Activated T-helper 2 cell treated with anti-CD3 and anti-CD28 coated beads, Interferon-gamma antibody, Interleukin-2, Interleukin-4, amounts not matched to agents 10 μg/mL and 5 μg/mL and 100 μg/mL, durations not matched to agents 14 hours and 24 hours and 36 hours (primary cell): Measurements from ENCODE around the gene ZNF689. TPM values are rescaled to one million over a fixed set of nuclear protein-coding genes. Genes with fewer than 3 reads are reported as not detected.
"Not testable (repeated sequence)": the region's sequence is repeated elsewhere in the genome, so short reads cannot be mapped to it uniquely, and the experiment has no call there.

ENCODE experiments used
- DNase-seq: peaks from one replicate; pipeline ENCODE4 v3.0.0; 2021; ENCODE audit warnings: low spot score
- H3K27ac Mint-ChIP-seq: one replicate; pipeline ENCODE4 v1.8.0; 2021; ENCODE audit warnings: mixed read lengths
- H3K27me3 Mint-ChIP-seq: one replicate; pipeline ENCODE4 v1.8.0; 2021; ENCODE audit warnings: low read depth, mixed read lengths
- H3K36me3 Mint-ChIP-seq: one replicate; pipeline ENCODE4 v1.8.0; 2021; ENCODE audit warnings: low read depth, mixed read lengths
- H3K4me1 Mint-ChIP-seq: one replicate; pipeline ENCODE4 v1.8.0; 2021; ENCODE audit warnings: low read depth, mixed read lengths
- H3K4me3 Mint-ChIP-seq: one replicate; pipeline ENCODE4 v1.8.0; 2021; ENCODE audit warnings: low read depth, mild to moderate bottlenecking, moderate library complexity, mixed read lengths
- H3K9me3 Mint-ChIP-seq: one replicate; pipeline ENCODE4 v1.8.0; 2021; ENCODE audit warnings: mixed read lengths
- intact Hi-C: fragments of 100-400 bp; cut with micrococcal nuclease; formaldehyde crosslinking; loops from one replicate; pipeline ENCODE4 v1.15.1; 2023
- total RNA-seq: library from RNA; stranded (reverse); gene quantifications from 2 replicates; pipeline ENCODE4 v1.2.3, GENCODE V29; 2022

Gene ZNF689
- total RNA-seq, 1 donor from 2014 or later = 11.4 TPM

DNA sequence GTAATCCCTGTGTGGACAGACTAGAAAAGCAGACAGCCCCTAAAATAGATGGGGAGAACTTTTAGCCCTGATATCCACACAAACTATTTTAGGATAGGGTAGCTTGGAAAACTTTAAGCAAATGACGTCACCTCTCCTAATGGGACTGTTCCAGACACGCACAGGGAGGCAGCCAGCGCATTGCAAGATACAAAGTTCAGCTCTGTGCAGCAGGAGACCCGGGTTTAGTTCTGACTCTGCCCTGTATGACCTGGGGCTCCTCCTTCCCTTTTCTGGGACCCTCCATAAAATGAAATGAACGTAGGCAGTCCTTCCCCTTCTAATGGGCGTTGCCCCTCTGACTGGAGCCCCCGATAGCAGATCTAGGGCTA lies 6.3 kb downstream of the ZNF689 start:
- H3K4me3 Mint-ChIP-seq = no peak overlapping the region
- peaks cover 6% of the 10 kb centered on the region for H3K9me3 Mint-ChIP-seq
- H3K27me3 Mint-ChIP-seq = no peaks in the 10 kb centered on the region
- no peak overlapping the region for H3K27ac Mint-ChIP-seq
- DNase-seq = no peak
- peaks cover 12% of the 10 kb centered on the region for H3K4me1 Mint-ChIP-seq
- intact Hi-C loops = no loop called here
- H3K36me3 Mint-ChIP-seq = peaks cover 65% of the 10 kb centered on the region

- no peak for DNase-seq
- H3K27me3 Mint-ChIP-seq = no peaks in the 10 kb centered on the region
- H3K36me3 Mint-ChIP-seq = peaks cover 59% of the 10 kb centered on the region
- intact Hi-C loops = no loop called here
- H3K9me3 Mint-ChIP-seq = peaks cover 6% of the 10 kb centered on the region
- H3K27ac Mint-ChIP-seq = no peak overlapping the region
- peaks cover 9% of the 10 kb centered on the region for H3K4me1 Mint-ChIP-seq
- H3K4me3 Mint-ChIP-seq = no peak overlapping the region
Measured at GRCh38 chr16:30602616-30603277, 7.4 kb downstream of the ZNF689 start.

GRCh38 chr16:30601966-30602365 lies 8.2 kb downstream of the ZNF689 start:
- Mint-ChIP-seq H3K27ac (peak overlapping the region; percentile 4), H3K4me3 (no peak overlapping the region), H3K9me3 (peaks cover 6% of the 10 kb centered on the region), H3K27me3 (no peaks in the 10 kb centered on the region), H3K4me1 (peaks cover 7% of the 10 kb centered on the region), H3K36me3 (peaks cover 53% of the 10 kb centered on the region)
- DNase-seq = no peak
- intact Hi-C loops = no loop called here

DNA sequence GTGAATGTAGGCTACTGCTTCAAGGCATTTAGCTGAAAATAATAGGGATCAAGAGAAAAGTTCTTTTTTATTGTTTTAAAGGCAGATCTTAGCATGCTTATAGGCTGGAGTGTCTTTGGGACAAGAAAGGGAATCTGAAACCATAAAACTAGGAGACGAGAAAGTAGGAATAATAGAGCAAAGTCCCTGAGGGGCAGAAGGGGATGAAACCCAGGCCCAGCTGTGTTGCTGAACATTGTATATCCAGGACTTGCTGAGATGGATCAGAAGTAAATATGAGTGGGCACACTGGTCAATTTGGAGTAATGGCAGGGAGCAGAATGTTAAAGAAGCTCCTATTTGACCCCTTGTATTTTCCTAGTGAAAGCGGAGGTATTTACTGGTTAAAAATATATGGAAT lies 9.3 kb downstream of the ZNF689 start:
- no peak for DNase-seq
- Mint-ChIP-seq H3K4me1 (peaks cover 6% of the 10 kb centered on the region), H3K36me3 (peaks cover 43% of the 10 kb centered on the region), H3K27me3 (no peaks in the 10 kb centered on the region), H3K4me3 (no peak overlapping the region), H3K27ac (no peak overlapping the region), H3K9me3 (peaks cover 6% of the 10 kb centered on the region)
- intact Hi-C loops = no loop called here

DNA sequence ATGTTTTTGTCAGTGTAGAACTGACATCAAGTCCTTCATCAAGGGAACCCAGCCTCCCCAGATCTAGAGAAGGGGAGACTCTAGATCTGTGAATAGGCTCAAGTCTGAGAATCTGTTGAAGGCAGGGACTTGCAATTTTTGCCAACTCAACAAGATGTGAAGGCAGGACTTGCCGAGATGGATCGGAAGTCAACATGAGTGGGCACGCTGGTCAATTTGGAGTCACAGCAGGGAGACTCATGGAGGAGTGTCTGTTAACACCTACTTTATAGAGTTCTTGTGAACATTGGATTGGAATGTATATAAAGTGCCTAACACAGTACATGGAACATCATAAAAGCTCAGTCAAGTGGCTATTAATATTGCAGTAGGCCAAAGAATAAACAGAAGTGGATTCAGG lies 10.0 kb downstream of the ZNF689 start:
- DNase-seq = no peak
- no peaks in the 10 kb centered on the region for H3K27me3 Mint-ChIP-seq
- H3K9me3 Mint-ChIP-seq = peaks cover 6% of the 10 kb centered on the region
- intact Hi-C loops = no loop called here
- H3K4me3 Mint-ChIP-seq = no peak overlapping the region
- peaks cover 39% of the 10 kb centered on the region for H3K36me3 Mint-ChIP-seq
- H3K27ac Mint-ChIP-seq = no peak overlapping the region
- peaks cover 6% of the 10 kb centered on the region for H3K4me1 Mint-ChIP-seq

- no peak for DNase-seq
- intact Hi-C loops = no loop called here
- Mint-ChIP-seq H3K9me3 (no peaks in the 10 kb centered on the region), H3K27ac (no peak overlapping the region), H3K4me3 (no peak overlapping the region), H3K36me3 (peaks cover 15% of the 10 kb centered on the region), H3K27me3 (no peaks in the 10 kb centered on the region), H3K4me1 (peaks cover 2% of the 10 kb centered on the region)
Measured at GRCh38 chr16:30592871-30593270, 17.3 kb downstream of the ZNF689 start.

GRCh38 chr16:30590869-30591268 lies 19.3 kb downstream of the ZNF689 start:
- peaks cover 23% of the 10 kb centered on the region for H3K36me3 Mint-ChIP-seq
- H3K9me3 Mint-ChIP-seq, H3K27me3 Mint-ChIP-seq, DNase-seq, intact Hi-C loops, H3K27ac Mint-ChIP-seq, H3K4me3 Mint-ChIP-seq: not testable (repeated sequence)
- peaks cover 10% of the 10 kb centered on the region for H3K4me1 Mint-ChIP-seq

- DNase-seq, intact Hi-C loops, H3K4me3 Mint-ChIP-seq, H3K27me3 Mint-ChIP-seq, H3K27ac Mint-ChIP-seq, H3K9me3 Mint-ChIP-seq: not testable (repeated sequence)
- Mint-ChIP-seq H3K36me3 (peaks cover 25% of the 10 kb centered on the region), H3K4me1 (peaks cover 12% of the 10 kb centered on the region)
Measured at GRCh38 chr16:30589582-30589981, 20.6 kb downstream of the ZNF689 start.

GRCh38 chr16:30588651-30589050 lies 21.5 kb downstream of the ZNF689 start:
- DNase-seq = no peak
- H3K9me3 Mint-ChIP-seq = no peaks in the 10 kb centered on the region
- H3K36me3 Mint-ChIP-seq = peaks cover 30% of the 10 kb centered on the region
- no peak overlapping the region for H3K4me3 Mint-ChIP-seq
- H3K27ac Mint-ChIP-seq = no peak overlapping the region
- intact Hi-C loops = no loop called here
- H3K27me3 Mint-ChIP-seq = no peaks in the 10 kb centered on the region
- H3K4me1 Mint-ChIP-seq = peaks cover 14% of the 10 kb centered on the region

DNA sequence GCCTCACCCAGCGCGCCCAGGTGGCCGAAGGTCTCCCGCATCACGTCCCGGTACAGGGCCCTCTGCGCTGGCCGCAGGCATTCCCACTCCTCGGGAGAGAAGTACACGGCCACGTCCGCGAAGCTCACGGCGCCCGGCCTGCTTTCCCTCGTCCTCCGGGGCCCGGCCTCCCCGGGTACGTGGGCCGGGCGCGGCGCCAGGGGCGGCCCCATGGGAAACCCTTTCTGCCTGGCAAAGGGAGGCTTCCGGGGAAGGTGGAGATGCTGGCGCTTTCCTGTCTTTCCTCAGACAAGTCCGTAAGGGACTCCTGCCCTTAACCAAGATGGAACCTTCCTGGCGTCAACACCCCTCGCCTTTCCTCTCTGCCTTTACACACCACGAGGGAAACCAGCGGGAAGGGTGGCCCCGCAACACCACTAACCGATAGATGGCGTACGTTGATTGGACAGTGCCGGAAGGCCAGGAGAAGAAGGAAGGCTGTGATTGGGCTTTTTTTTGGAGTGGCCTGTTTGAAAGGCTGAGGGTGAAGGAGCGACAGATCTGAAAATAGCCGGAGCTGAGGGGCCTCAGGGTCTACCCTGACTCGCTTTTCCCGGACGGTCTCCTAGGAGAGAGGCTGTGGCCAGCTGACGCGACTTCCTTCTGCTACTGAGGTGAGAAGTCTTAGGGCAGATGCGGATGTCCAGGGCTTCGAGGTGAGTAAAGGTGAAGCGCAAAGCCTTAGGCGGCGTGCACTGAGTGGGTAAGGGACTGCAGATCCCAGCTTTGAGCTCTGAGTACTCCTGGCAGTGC lies 24.6 kb downstream of the ZNF689 start, which contains the start of gene ZNF785:
Gene ZNF785, minus strand, starts transcription at position 298 of the 792 bp plus-strand sequence. Its CDS starts 86 bp downstream, at position 212.
- DNase-seq = peak; percentile 92
- Mint-ChIP-seq H3K9me3 (no peaks in the 10 kb centered on the region), H3K27me3 (no peaks in the 10 kb centered on the region), H3K27ac (peak within 1 kb of the TSS; percentile 82), H3K4me3 (peak within 1 kb of the TSS; percentile 91), H3K4me1 (peaks cover 17% of the 10 kb centered on the region), H3K36me3 (peaks cover 44% of the 10 kb centered on the region)
- intact Hi-C loops = loop anchor here (1.0 kb wide), 2 partner anchors 13 to 50 kb away; no protein-coding TSS in a partner anchor

DNA sequence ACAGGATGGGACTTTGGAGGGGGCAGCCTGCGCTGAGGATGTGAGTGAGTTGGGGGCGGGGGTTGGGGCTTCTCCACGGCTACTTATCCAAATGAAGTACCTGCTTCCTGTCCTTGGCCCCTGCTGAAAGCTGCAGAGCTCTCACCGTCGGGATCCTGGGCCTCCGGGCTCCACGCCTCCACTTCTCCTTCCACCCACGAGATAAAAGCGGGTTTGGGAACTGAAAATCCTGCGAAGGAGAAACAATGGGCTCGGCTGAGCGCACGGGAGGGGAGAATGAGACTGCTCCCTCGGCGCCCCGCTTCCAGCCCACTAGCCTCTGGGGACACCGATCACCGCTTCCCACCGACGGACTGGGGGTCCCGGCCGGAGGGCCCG lies 25.2 kb downstream of the ZNF689 start:
- no peaks in the 10 kb centered on the region for H3K9me3 Mint-ChIP-seq
- intact Hi-C loops = loop anchor here (1.0 kb wide), 2 partner anchors 13 to 50 kb away; no protein-coding TSS in a partner anchor
- peak overlapping the region; percentile 91 for H3K4me3 Mint-ChIP-seq
- H3K36me3 Mint-ChIP-seq = peaks cover 44% of the 10 kb centered on the region
- H3K4me1 Mint-ChIP-seq = peaks cover 17% of the 10 kb centered on the region
- DNase-seq = no peak
- H3K27me3 Mint-ChIP-seq = no peaks in the 10 kb centered on the region
- peak overlapping the region; percentile 75 for H3K27ac Mint-ChIP-seq

DNA sequence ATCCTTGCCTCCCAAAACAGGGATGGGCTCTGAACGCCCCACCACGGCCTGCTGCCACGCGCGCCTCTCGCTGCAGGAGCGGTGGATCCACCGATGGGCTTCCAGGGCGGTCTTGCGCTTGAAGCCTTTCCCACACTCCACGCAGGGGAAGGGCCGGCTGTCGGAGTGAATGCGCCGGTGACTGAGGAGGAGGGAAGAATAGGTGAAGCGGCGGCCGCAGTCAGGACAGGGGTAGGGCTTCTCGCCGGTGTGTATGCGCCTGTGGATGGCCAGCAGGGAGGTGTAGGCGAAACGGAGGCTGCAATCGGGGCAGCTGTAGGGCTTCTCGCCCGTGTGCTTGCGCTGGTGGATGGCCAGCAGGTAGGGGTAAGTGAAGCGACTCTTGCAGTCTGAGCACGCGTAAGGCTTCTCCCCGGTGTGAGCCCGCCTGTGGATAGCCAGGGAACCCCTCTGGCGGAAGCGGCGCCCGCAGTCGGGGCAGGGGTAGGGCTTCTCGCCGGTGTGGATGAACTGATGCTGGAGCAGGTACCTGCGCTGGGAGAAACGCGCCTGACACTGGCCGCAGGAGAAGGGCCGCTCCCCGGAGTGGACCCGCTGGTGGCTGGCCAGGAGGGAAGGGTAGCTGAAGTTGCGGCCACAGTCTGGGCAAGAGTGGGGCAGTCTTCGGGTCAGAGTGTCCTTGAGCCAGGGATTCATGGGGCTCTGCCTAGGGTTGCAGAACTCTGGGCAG lies 27.4 kb downstream of the ZNF689 start:
- peaks cover 48% of the 10 kb centered on the region for H3K36me3 Mint-ChIP-seq
- intact Hi-C loops = no loop called here

GRCh38 chr16:30581457-30581856 lies 28.7 kb downstream of the ZNF689 start:
- Mint-ChIP-seq H3K4me3 (no peak overlapping the region), H3K4me1 (peaks cover 11% of the 10 kb centered on the region), H3K27ac (no peak overlapping the region), H3K27me3 (no peaks in the 10 kb centered on the region), H3K9me3 (no peaks in the 10 kb centered on the region), H3K36me3 (peaks cover 45% of the 10 kb centered on the region)
- DNase-seq = no peak
- intact Hi-C loops = no loop called here

More for the DNA sequence above, 27.4 kb downstream of the ZNF689 start:
- Mint-ChIP-seq H3K27ac (no peak overlapping the region), H3K4me3 (no peak overlapping the region), H3K27me3 (no peaks in the 10 kb centered on the region), H3K9me3 (no peaks in the 10 kb centered on the region), H3K4me1 (peaks cover 16% of the 10 kb centered on the region)
- DNase-seq = no peak
